ENCODE results near the gene ZSWIM8.

The ZSWIM8 gene

GRCh38 chr10:73797324-73798025 is 12.1 kb downstream of the ZSWIM8 start:
- DNase-seq: no peak

- no peak for DNase-seq
Measured at GRCh38 chr10:73798087-73798486, 12.7 kb downstream of the ZSWIM8 start.

GRCh38 chr10:73798927-73799560 is 13.6 kb downstream of the ZSWIM8 start:
- DNase-seq: no peak

- no peak for DNase-seq
Measured at GRCh38 chr10:73799899-73800559, 14.6 kb downstream of the ZSWIM8 start.

- DNase-seq: no peak
Measured at GRCh38 chr10:73800560-73801252, 15.3 kb downstream of the ZSWIM8 start.

- DNase-seq: no peak
Measured at GRCh38 chr10:73801253-73801590, 15.8 kb downstream of the ZSWIM8 start.

GRCh38 chr10:73802276-73802991 is 17.0 kb downstream of the ZSWIM8 start:
- no peak for DNase-seq

GRCh38 chr10:73803680-73804286 is 18.4 kb downstream of the ZSWIM8 start:
- DNase-seq: no peak

GRCh38 chr10:73806176-73806950 is 21.0 kb downstream of the ZSWIM8 start:
- DNase-seq: no peak

- no peak for DNase-seq
Measured at GRCh38 chr10:73807471-73807870, 22.1 kb downstream of the ZSWIM8 start.

GRCh38 chr10:73808021-73808815 is 22.8 kb downstream of the ZSWIM8 start:
- no peak for DNase-seq

GRCh38 chr10:73809061-73809818 is 23.8 kb downstream of the ZSWIM8 start:
- DNase-seq: no peak

GRCh38 chr10:73810358-73810734 is 24.9 kb downstream of the ZSWIM8 start:
- no peak for DNase-seq

GRCh38 chr10:73810735-73811465 is 25.5 kb downstream of the ZSWIM8 start:
- no peak for DNase-seq

GRCh38 chr10:73812657-73813056 is 27.3 kb downstream of the ZSWIM8 start:
- no peak for DNase-seq

GRCh38 chr10:73813333-73813732 is 27.9 kb downstream of the ZSWIM8 start:
- no peak for DNase-seq

GRCh38 chr10:73814276-73814895 is 29.0 kb downstream of the ZSWIM8 start:
- no peak for DNase-seq

- DNase-seq: no peak
Measured at GRCh38 chr10:73814896-73815718, 29.7 kb downstream of the ZSWIM8 start.
